Measurements from ENCODE around the gene CD99. TPM values are rescaled to one million over a fixed set of nuclear protein-coding genes. Genes with fewer than 3 reads are reported as not detected.

The CD99 gene, protein sequence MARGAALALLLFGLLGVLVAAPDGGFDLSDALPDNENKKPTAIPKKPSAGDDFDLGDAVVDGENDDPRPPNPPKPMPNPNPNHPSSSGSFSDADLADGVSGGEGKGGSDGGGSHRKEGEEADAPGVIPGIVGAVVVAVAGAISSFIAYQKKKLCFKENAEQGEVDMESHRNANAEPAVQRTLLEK
- total RNA-seq = 361 and 469 TPM in 2 replicates

DNA sequence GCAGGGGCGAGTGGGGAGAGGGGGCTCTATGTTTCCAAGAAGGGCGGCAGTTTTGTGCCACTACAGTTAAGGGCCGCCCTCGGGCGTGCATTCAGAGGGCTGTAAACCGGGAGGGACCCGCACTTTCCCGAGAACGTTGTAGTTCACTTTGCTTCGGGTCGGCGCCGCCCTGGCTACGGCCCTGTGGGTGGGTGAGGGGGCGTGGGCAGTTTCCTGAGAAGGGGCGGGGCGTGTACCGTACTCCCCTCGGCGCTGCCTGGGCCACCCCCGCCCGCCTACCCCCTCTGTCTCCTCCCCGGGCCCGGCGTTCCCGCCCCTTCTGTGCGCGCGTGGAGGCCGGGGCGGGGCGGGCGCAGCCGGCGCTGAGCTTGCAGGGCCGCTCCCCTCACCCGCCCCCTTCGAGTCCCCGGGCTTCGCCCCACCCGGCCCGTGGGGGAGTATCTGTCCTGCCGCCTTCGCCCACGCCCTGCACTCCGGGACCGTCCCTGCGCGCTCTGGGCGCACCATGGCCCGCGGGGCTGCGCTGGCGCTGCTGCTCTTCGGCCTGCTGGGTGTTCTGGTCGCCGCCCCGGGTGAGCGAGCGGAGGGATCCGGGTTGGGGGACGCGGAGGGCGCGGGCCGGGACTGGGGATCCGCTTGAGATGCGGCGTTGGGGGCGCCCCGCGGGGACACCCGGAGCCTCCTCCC, at the start of gene CD99:
CD99 (plus strand) TSS at position 440 of the 687 bp plus-strand sequence; CDS start at position 506, 66 bp downstream.

DNA sequence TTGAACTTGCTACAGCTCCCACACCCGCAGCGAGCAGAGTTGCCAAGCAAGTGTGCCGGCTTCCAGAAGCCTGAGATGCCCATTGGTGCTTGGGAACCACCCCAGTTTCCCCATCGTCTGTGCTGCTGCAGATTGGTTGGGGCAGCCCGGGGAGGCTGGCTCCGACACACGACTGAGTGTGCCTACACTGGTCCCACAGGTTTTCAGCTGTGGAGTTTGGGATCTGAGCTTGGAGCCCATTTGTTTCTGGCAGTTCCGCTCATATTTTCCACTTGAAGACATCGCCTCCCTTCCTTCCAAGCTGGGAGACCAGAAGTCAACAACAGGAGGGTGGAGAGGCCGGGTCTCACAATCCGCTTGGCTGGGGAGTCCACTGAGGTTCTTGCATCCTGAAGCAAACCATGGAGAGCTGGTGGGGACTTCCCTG, 60.8 kb downstream of the CD99 start, which contains the start of gene XG:
XG (plus strand) TSS at position 167 of the 427 bp plus-strand sequence; CDS start at position 402, 235 bp downstream.

Other genes starting within 250 kb of the CD99 start
- gene DHRSX, start 190.3 kb upstream of the CD99 start, total RNA-seq = 32.5 and 34.0 TPM in 2 replicates
- 57.2 and 65.7 TPM in 2 replicates for gene ZBED1, start 190.3 kb upstream of the CD99 start, total RNA-seq
- gene XG, start 60.7 kb downstream of the CD99 start, total RNA-seq = 0.33 TPM in 1 of 2 replicates, not detected in the other
- under 0.01 TPM in 1 of 2 replicates, not detected in the other for gene GYG2, start 137.6 kb downstream of the CD99 start, total RNA-seq
- 18.7 and 27.4 TPM in 2 replicates for gene ARSD, start 238.0 kb downstream of the CD99 start, total RNA-seq